Endothelial cell of umbilical vein (primary cell): ENCODE data around the gene PEX7. TPM values are rescaled to one million over a fixed set of nuclear protein-coding genes. Genes with fewer than 3 reads are reported as not detected.

ENCODE experiments used
- BruUV-seq: library from RNA; stranded (reverse); fragments of 400-500 nt; replicated peaks from 2 replicates; lab custom pipeline; 2021; lab: Mats Ljungman, UMichigan
- CTCF ChIA-PET: fragments of 300-600, 350-600 bp; sonication (Branson Sonifier 250); formaldehyde crosslinking; loops from one replicate; lab custom pipeline; 2021; ENCODE audit warnings: antibody characterized with exemption, inconsistent platforms; lab: Charles Lee
- POLR2A ChIA-PET: fragments of 300-600, 350-600 bp; sonication (Branson Sonifier 250); formaldehyde crosslinking; loops from one replicate; lab custom pipeline; 2021; ENCODE audit warnings: antibody characterized with exemption, inconsistent platforms; lab: Charles Lee
- DNase-seq: peaks from one replicate; pipeline ENCODE4 v3.0.0-alpha.2; 2011; ENCODE audit warnings: low read depth, low spot score
- FAIRE-seq: peaks from 2 replicates; lab custom pipeline; 2011; peaks lifted over from hg19 to GRCh38; lab: Jason Lieb, UNC
- H2AFZ ChIP-seq: 2 replicates; pipeline ENCODE4 v1.6.0; 2012; ENCODE audit warnings: low read depth, low read length, control low read depth, inconsistent platforms
- H3K27ac ChIP-seq: 2 replicates; pipeline ENCODE4 v1.5.1; 2011; ENCODE audit warnings: low read depth, mild to moderate bottlenecking, control low read depth, low read length, moderate library complexity; ENCODE audit not compliant: insufficient read depth
- H3K27me3 ChIP-seq, 2 experiments: 2 replicates each; pipeline versions ENCODE4 v1.6.0 to v1.6.1; 2011; ENCODE audit warnings: low read length in 2 of 2, mixed read lengths in 1 of 2; ENCODE audit not compliant: control insufficient read depth in 2 of 2, insufficient read depth in 2 of 2
- H3K36me3 ChIP-seq, 2 experiments: 2 replicates in 1 of 2; 3 replicates in 1 of 2; pipeline ENCODE4 v1.5.1; 2011; ENCODE audit warnings: low read length in 2 of 2, mild to moderate bottlenecking in 1 of 2, moderate library complexity in 1 of 2; ENCODE audit not compliant: control insufficient read depth in 2 of 2, insufficient read depth in 2 of 2; ENCODE audit errors: extremely low read depth in 1 of 2
- H3K4me1 ChIP-seq: 3 replicates; pipeline ENCODE4 v1.5.1; 2011; ENCODE audit warnings: mild to moderate bottlenecking, low read length; ENCODE audit not compliant: control insufficient read depth, insufficient read depth; ENCODE audit errors: extremely low read depth
- H3K4me2 ChIP-seq: 2 replicates; pipeline ENCODE4 v1.6.1; 2011; ENCODE audit warnings: low read length, control low read depth, mixed read lengths; ENCODE audit not compliant: insufficient read depth
- H3K4me3 ChIP-seq, 3 experiments: fragments of 200-600 bp in 1 of 3; sonication (generic), shearing (Covaris generic) in 1 of 3; replicated peaks in 1 of 3; 2 replicates each; pipeline ENCODE4 v1.5.1; 2011 to 2016; ENCODE audit warnings: control low read depth in 3 of 3, low read length in 3 of 3, mild to moderate bottlenecking in 2 of 3, inconsistent platforms in 1 of 3, low read depth in 1 of 3, moderate library complexity in 1 of 3; ENCODE audit not compliant: insufficient read depth in 1 of 3
- H3K79me2 ChIP-seq: 2 replicates; pipeline ENCODE4 v1.6.0; 2012; ENCODE audit warnings: low read length, inconsistent platforms; ENCODE audit not compliant: control insufficient read depth, insufficient read depth
- H3K9ac ChIP-seq: replicated peaks from 2 replicates; pipeline ENCODE3; 2011; ENCODE audit warnings: low read length, control low read depth; ENCODE audit not compliant: insufficient read depth; ENCODE audit errors: extremely low read depth
- H3K9me1 ChIP-seq: replicated peaks from 3 replicates; pipeline ENCODE4 v1.6.0; 2011; ENCODE audit warnings: mild to moderate bottlenecking, low read length; ENCODE audit not compliant: control insufficient read depth, insufficient read depth; ENCODE audit errors: extremely low read depth
- H3K9me3 ChIP-seq: replicated peaks from 2 replicates; pipeline ENCODE4 v1.5.1; 2012; ENCODE audit warnings: low read length, inconsistent platforms; ENCODE audit not compliant: control insufficient read depth, insufficient read depth
- H4K20me1 ChIP-seq: replicated peaks from 2 replicates; pipeline ENCODE3; 2011; ENCODE audit warnings: mild to moderate bottlenecking, low read length; ENCODE audit not compliant: control insufficient read depth, insufficient read depth; ENCODE audit errors: extremely low read depth
- CTCF ChIP-seq, 2 donors: IDR thresholded peaks; 1 replicate in 1 of 2; 2 replicates in 1 of 2; pipeline ENCODE4 v1.5.1; 2011; ENCODE audit warnings: low read length in 2 of 2, mild to moderate bottlenecking in 2 of 2, moderate library complexity in 2 of 2, control low read depth in 1 of 2, inconsistent platforms in 1 of 2, low read depth in 1 of 2; ENCODE audit not compliant: insufficient read depth in 1 of 2; ENCODE audit errors: extremely low read depth in 1 of 2
- EZH2 ChIP-seq: IDR thresholded peaks from 2 replicates; pipeline ENCODE4 v1.6.1; 2012; ENCODE audit warnings: borderline replicate concordance, low read depth, mild to moderate bottlenecking, moderate library complexity, low read length, inconsistent platforms; ENCODE audit not compliant: severe bottlenecking
- FOS ChIP-seq: IDR thresholded peaks from 2 replicates; pipeline ENCODE4 v1.6.1; 2011; ENCODE audit warnings: mild to moderate bottlenecking, low read length, moderate library complexity, borderline replicate concordance; ENCODE audit not compliant: insufficient read depth
- MYC ChIP-seq: IDR thresholded peaks from one replicate; pipeline ENCODE4 v1.6.1; 2011; ENCODE audit warnings: mild to moderate bottlenecking, low read depth, low read length
- POLR2A ChIP-seq: IDR thresholded peaks from 2 replicates; pipeline ENCODE4 v1.6.1; 2012; ENCODE audit warnings: low read depth, mild to moderate bottlenecking, control low read depth, low read length
- dilution Hi-C: fragments of 300-500 bp; cut with MboI; formaldehyde crosslinking; loops from one replicate; pipeline ENCODE4 v1.15.0; 2019; ENCODE audit warnings: low sequenced_read_pairs; ENCODE audit not compliant: extremely low pct_ligation_motif_present
- intact Hi-C: fragments of 100-400 bp; cut with micrococcal nuclease; formaldehyde crosslinking; loops from one replicate; pipeline ENCODE4 v1.10.0; 2022
- polyA plus RNA-seq, 4 experiments: library from polyadenylated mRNA; depleted of rRNA in 3 of 4; stranded (reverse) in 3 of 4; unstranded in 1 of 4; fragments of >200 nt; gene quantifications; 2 replicates each; pipeline versions ENCODE4 v1.2.1 to v1.2.3, GENCODE V29; 2011 to 2012; ENCODE audit warnings: missing spikeins in 1 of 4
- total RNA-seq: library from RNA; stranded (reverse); gene quantifications from 2 replicates; pipeline ENCODE4 v1.2.3, GENCODE V29; 2021

PEX7 gene
- total and polyA plus RNA-seq, 2 donors (not counting 3 experiments of a cell fraction or from before 2014, with no cell fraction given): 3.7 to 5.7 TPM

- CTCF ChIA-PET: interaction anchor here (0.9 to 2.2 kb wide), 3 partner anchors 7 to 394 kb away, joined by 3 to 7 read pairs (median 3); no protein-coding TSS in a partner anchor
- Histone ChIP-seq H3K9ac (no peak overlapping the region), H4K20me1 (no peaks in the 10 kb centered on the region), H3K27me3 (peaks cover 32 to 53% of the 10 kb centered on the region in 2 experiments), H3K36me3 (no peaks in the 10 kb centered on the region), H3K9me3 (no peaks in the 10 kb centered on the region), H3K4me2 (peak overlapping the region; percentile 84), H3K4me1 (peaks cover 23% of the 10 kb centered on the region), H2AFZ (peak overlapping the region; percentile 84), H3K79me2 (no peaks in the 10 kb centered on the region), H3K27ac (no peak overlapping the region), H3K4me3 (peak overlapping the region; percentile 3 to 43 (median 33)), H3K9me1 (no peaks in the 10 kb centered on the region)
- intact Hi-C loops (loop anchor here (5.0 to 10.0 kb wide), 4 partner anchors 96 to 366 kb away; partner anchors contain the start of genes MAP3K5, MAP7 and PEX7), dilution Hi-C loops (no loop called here)
- POLR2A ChIA-PET: no interaction called here
- TF ChIP-seq EZH2 (peak; percentile 78), FOS (no peak)
- no TSS peak for BruUV-seq
- DNase-seq (peak; percentile 14), FAIRE-seq (peak; percentile 47)
Measured at GRCh38 chr6:136920671-136921380, 98.4 kb downstream of the PEX7 start.

GRCh38 chr6:136921381-136921935 is 99.1 kb downstream of the PEX7 start:
- CTCF ChIA-PET: interaction anchor here (0.7 to 2.2 kb wide), 6 partner anchors 8 to 393 kb away, joined by 3 to 7 read pairs (median 3); partner anchors contain the start of gene MAP3K5
- dilution Hi-C loops: no loop called here
- Histone ChIP-seq H3K27ac (no peak overlapping the region), H3K36me3 (no peaks in the 10 kb centered on the region), H3K79me2 (no peaks in the 10 kb centered on the region), H3K4me3 (peak overlapping the region; percentile 33 to 50 (median 43)), H4K20me1 (no peaks in the 10 kb centered on the region), H2AFZ (peak overlapping the region; percentile 84), H3K9ac (peak overlapping the region; percentile 9), H3K4me1 (peaks cover 23% of the 10 kb centered on the region), H3K9me3 (no peaks in the 10 kb centered on the region), H3K27me3 (peaks cover 32 to 53% of the 10 kb centered on the region in 2 experiments), H3K4me2 (peak overlapping the region; percentile 84), H3K9me1 (no peaks in the 10 kb centered on the region)
- peak; percentile 6 for DNase-seq
- intact Hi-C loops: loop anchor here (5.0 to 10.0 kb wide), 4 partner anchors 97 to 367 kb away; partner anchors contain the start of genes MAP3K5, MAP7 and PEX7
- no peak for TF ChIP-seq CTCF (IDR thresholded peaks at IDR 0.05; ENCODE audit: extremely low read depth in 1 of 2, insufficient read depth in 1 of 2, low read depth in 1 of 2, low read length in 2 of 2)
- TF ChIP-seq POLR2A: no peak
- peak; percentile 88 for TF ChIP-seq EZH2
- no peak for TF ChIP-seq MYC
- no TSS peak for BruUV-seq
- no peak for FAIRE-seq
- POLR2A ChIA-PET: no interaction called here
